ENCODE data around the gene CASS4.

Gene CASS4

GRCh38 chr20:56445130-56445529, 33.1 kb downstream of the CASS4 start:
- no peak overlapping the region for H3K27ac ChIP-seq
- TF ChIP-seq ZFX (IDR thresholded peaks at IDR 0.05; ENCODE audit: borderline replicate concordance) (no peak), CTCF (IDR thresholded peaks at IDR 0.05) (no peak)

- TF ChIP-seq ZFX (IDR thresholded peaks at IDR 0.05; ENCODE audit: borderline replicate concordance): no peak
- no peak for TF ChIP-seq CTCF (IDR thresholded peaks at IDR 0.05)
- H3K27ac ChIP-seq: no peak overlapping the region
These were observed 33.5 kb downstream of the CASS4 start for GRCh38 chr20:56445540-56445939.

GRCh38 chr20:56447227-56447626, 35.2 kb downstream of the CASS4 start:
- no peak for TF ChIP-seq CTCF (IDR thresholded peaks at IDR 0.05)
- no peak overlapping the region for H3K27ac ChIP-seq

- TF ChIP-seq CTCF (IDR thresholded peaks at IDR 0.05): no peak
- no peak overlapping the region for H3K27ac ChIP-seq
These were observed 37.4 kb downstream of the CASS4 start for GRCh38 chr20:56449459-56449858.

- no peak overlapping the region for H3K27ac ChIP-seq
- TF ChIP-seq ZFX (IDR thresholded peaks at IDR 0.05; ENCODE audit: borderline replicate concordance): no peak
- no peak for TF ChIP-seq CTCF (IDR thresholded peaks at IDR 0.05)
These were observed 39.2 kb downstream of the CASS4 start for GRCh38 chr20:56451056-56451765.

GRCh38 chr20:56453352-56453751, 41.3 kb downstream of the CASS4 start:
- H3K27ac ChIP-seq: no peak overlapping the region

More at GRCh38 chr20:56453352-56453751, 41.3 kb downstream of the CASS4 start:
- TF ChIP-seq CTCF (IDR thresholded peaks at IDR 0.05) (no peak), ZFX (IDR thresholded peaks at IDR 0.05; ENCODE audit: borderline replicate concordance) (no peak)

All from 22Rv1 (cell line).